ENCODE results near the gene FANCI. TPM values are rescaled to one million over a fixed set of nuclear protein-coding genes. Genes with fewer than 3 reads are reported as not detected.

FANCI gene
- total RNA-seq, 1 experiment from 2014 or later = 112 TPM

Small RNA genes lying within 50 kb of the gene (microRNA-seq; reads per million reads assigned to microRNA genes)
- gene MIR6766 (ENCODE audit: borderline number of aligned reads) = 2.4 reads per million

Other genes starting within 250 kb of the FANCI start
- 40.8 TPM for gene ABHD2, start 155.5 kb upstream of the FANCI start, total RNA-seq (2021; ENCODE audit: unreplicated experiment)
- 0.12 TPM for gene RLBP1, start 22.4 kb upstream of the FANCI start, total RNA-seq (2021; ENCODE audit: unreplicated experiment)
- 72.7 TPM for gene POLG, start 90.8 kb downstream of the FANCI start, total RNA-seq (2021; ENCODE audit: unreplicated experiment)